AG04450 (cell line): ENCODE data around the gene TBX10. TPM values are rescaled to one million over a fixed set of nuclear protein-coding genes. Genes with fewer than 3 reads are reported as not detected.

Source experiments
- CTCF ChIA-PET: fragments of 300-600, 350-600 bp; formaldehyde crosslinking; extraction: SDS; loops from one replicate; lab custom pipeline; 2022; ENCODE audit warnings: antibody characterized with exemption, inconsistent platforms; lab: Charles Lee
- POLR2A ChIA-PET: fragments of 350-600 bp; formaldehyde crosslinking; extraction: SDS; loops from one replicate; lab custom pipeline; 2021; ENCODE audit warnings: antibody characterized with exemption, inconsistent platforms; lab: Yijun Ruan, JAX
- DNase-seq: peaks from one replicate; pipeline ENCODE4 v3.0.0-alpha.2; 2011; ENCODE audit warnings: low read depth, low spot score
- H3K27ac ChIP-seq: one replicate; pipeline ENCODE4 v1.5.1; 2012; ENCODE audit warnings: low read depth, low read length, control low read depth
- H3K27me3 ChIP-seq: one replicate; pipeline ENCODE4 v1.6.0; 2012; ENCODE audit warnings: low read length; ENCODE audit not compliant: control insufficient read depth, insufficient read depth
- H3K4me3 ChIP-seq: 2 replicates; pipeline ENCODE4 v1.5.1; 2011; ENCODE audit warnings: mild to moderate bottlenecking, low read depth, low read length, control low read depth
- H3K9me3 ChIP-seq: 2 replicates; pipeline ENCODE4 v1.5.1; 2012; ENCODE audit warnings: low read length; ENCODE audit not compliant: control insufficient read depth, insufficient read depth
- polyA plus RNA-seq: library from polyadenylated mRNA; depleted of rRNA; stranded (reverse); fragments of >200 nt; gene quantifications from 2 replicates; pipeline ENCODE4 v1.2.3, GENCODE V29; 2011
- TF ChIP-seq, protein P1 (sequence below): IDR thresholded peaks from 2 replicates; pipeline ENCODE4 v1.5.1; 2011; ENCODE audit warnings: low read depth, low read length, control low read depth, inconsistent platforms

TBX10 gene
- polyA plus RNA-seq, 1 experiment, result not detected

DNA sequence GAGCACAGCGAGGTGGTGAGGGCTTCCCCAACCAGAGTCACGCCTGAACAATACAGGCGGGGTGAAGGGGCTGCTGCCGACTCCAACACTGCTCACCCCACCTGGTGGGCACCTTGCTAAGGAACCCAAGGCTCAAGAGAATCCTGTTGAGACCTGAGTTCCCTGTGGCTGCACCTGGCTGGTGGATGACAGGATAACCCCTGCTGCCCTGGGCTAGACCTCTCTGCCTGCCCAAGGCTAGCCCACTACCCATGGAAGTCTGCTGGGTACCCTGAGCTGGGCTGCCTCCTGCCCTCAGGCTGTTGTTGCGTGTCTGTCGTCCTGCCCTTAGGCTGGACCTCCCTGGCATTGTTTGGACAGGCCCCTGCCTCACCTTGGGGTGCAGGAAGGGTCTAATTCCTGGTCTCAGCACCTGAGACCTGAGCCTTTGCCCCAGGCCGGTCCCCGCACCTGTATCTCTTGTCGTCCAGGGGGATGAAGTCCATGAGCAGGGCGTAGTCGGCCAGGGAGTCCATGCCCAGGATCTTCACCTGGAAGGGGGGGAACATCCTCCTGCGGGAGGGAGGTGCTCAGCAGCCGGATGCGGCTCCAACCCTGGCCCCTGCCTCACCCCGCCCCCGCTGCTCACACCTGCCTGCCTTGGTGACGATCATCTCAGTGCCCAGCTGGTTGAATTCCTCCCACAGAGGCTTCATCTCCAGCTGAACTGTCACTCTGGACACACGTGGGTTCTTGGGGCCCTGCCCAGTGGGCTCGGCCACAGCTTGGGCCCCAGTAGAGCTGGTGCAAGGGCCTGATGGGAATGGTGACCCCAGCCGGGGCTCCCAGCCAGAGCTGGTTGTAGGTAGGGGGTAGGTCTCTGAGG, 5.0 kb downstream of the TBX10 start:
- DNase-seq, result no peak

DNA sequence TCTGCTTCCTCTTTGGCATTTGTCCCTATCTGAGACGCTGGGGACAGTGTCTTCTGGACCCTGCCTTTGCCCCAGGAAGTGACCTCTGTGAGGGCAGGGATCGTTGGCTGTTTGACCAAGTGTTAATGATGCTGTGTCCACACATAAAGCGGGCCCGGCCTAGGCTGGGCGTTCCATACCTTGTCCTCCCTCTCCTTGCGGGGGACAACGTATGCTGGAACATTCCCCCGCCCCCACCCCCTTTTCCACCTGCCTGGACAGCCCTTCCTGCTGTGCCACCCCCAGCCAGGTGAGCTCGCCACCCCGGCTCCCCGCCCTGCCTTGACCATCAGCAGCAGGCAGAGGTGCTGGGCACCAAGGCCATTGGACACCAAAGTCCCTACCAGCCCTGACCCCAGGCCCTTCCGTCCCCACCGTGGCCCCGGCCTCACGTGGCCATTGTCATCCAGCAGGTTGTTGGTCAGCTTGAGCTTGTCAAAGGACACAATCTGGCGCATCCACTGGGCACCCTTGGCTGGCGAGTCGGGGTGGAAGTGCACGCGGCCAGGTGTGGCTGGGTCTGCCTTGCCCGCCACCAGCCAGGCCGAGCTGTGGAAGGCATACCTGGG, 5.7 kb downstream of the TBX10 start:
- Histone ChIP-seq H3K27me3 (peaks cover 5% of the 10 kb centered on the region), H3K4me3 (no peak overlapping the region), H3K9me3 (no peaks in the 10 kb centered on the region; the same call in 1 of the 2 replicates), H3K27ac (no peak overlapping the region)
- ChIA-PET POLR2A (interaction anchor here (0.6 kb wide), 1 partner anchor 17 kb away, joined by 3 read pairs; no protein-coding TSS in a partner anchor), CTCF (no interaction called here)
- no peak for DNase-seq
- TF ChIP-seq, protein P1, sequence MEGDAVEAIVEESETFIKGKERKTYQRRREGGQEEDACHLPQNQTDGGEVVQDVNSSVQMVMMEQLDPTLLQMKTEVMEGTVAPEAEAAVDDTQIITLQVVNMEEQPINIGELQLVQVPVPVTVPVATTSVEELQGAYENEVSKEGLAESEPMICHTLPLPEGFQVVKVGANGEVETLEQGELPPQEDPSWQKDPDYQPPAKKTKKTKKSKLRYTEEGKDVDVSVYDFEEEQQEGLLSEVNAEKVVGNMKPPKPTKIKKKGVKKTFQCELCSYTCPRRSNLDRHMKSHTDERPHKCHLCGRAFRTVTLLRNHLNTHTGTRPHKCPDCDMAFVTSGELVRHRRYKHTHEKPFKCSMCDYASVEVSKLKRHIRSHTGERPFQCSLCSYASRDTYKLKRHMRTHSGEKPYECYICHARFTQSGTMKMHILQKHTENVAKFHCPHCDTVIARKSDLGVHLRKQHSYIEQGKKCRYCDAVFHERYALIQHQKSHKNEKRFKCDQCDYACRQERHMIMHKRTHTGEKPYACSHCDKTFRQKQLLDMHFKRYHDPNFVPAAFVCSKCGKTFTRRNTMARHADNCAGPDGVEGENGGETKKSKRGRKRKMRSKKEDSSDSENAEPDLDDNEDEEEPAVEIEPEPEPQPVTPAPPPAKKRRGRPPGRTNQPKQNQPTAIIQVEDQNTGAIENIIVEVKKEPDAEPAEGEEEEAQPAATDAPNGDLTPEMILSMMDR, result no peak

More for the DNA sequence above, 5.0 kb downstream of the TBX10 start:
- no peak overlapping the region for H3K4me3 ChIP-seq
- peaks cover 7% of the 10 kb centered on the region for H3K27me3 ChIP-seq
- H3K27ac ChIP-seq, result no peak overlapping the region
- POLR2A ChIA-PET, result interaction anchor here (0.6 kb wide), 1 partner anchor 18 kb away, joined by 3 read pairs; no protein-coding TSS in a partner anchor
- CTCF ChIA-PET, result no interaction called here
- TF ChIP-seq, protein P1, result no peak
- H3K9me3 ChIP-seq, result no peaks in the 10 kb centered on the region; the same call in 1 of the 2 replicates

DNA sequence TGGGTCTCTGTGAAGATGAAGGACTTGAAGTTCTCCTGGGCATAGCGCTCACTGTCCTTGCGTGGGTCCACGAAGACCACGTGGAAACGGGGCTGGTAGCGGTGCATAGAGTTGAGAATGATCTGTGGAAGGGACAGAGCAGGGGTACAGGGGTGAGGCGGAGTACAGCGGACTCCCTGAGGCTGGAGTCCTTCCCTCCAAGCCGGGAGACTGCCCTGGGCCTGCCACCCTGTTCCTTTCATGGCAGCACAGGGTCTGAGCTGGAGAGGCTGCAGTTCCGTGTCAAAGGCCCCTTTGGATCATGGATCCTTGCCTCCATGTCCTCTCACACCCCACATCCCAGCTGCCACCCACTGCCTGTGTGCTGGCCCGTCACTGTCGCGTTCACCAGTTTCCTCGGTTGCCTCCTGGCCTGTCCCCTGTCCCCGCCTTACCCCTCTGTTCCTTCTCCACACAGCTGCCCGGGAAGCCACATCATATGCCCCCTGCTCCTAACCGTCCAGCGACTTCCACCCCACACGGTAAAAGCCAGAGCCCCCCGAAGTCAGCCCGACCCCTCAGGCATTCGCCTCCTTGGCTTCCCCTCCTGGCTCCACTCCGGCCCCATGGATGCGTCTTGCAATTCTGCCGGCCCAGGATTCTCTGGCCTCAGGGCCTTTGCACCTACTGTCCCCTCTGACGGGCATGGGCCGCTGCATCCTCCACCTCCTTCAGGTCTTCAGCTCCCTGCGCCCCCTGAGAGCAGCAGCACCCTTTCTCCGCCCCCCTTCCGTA, 6.4 kb downstream of the TBX10 start:
- DNase-seq, result no peak
- Histone ChIP-seq H3K9me3 (no peaks in the 10 kb centered on the region; the same call in 1 of the 2 replicates), H3K27ac (no peak overlapping the region), H3K27me3 (peaks cover 5% of the 10 kb centered on the region), H3K4me3 (no peak overlapping the region)
- TF ChIP-seq, protein P1, result no peak
- ChIA-PET CTCF (no interaction called here), POLR2A (no interaction called here)

DNA sequence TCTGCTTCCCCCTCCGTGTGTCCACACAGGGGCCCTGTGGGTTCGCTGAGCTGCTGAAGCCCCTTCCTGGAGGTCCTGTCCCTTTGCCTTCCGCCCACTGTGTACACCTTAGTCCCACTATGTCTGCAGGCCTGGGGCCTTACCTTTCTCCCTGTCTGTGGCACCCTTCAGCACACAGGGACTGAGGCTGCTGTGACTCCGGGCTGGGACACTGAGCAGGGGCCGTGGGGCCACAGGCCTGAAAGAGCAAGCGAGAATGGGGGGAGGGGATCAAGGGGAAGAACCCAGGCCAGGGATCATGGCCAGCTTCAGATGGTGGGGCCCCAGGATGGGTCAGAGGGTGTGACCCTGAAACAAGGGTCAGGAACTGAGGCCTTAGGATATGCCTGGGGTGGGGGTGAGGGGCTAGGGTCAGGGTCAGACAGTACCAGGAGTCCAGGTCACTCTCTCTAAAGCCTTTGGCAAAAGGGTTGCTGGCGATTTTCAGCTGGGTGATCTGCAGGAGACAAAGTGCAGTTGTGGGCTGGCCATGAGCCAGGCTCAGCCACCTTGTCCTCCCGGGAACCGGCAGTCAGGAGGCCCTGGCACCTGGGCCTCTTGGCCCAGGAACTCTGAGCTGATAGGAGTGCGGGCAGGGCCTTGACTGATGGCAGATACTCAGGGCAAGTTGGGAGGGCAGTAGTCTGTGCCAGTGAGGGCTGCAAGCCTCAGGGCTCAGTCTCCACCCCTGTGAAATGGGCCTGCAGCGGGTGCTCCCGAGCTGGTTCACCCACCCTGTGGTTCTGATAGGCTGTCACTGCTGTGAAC, 7.2 kb downstream of the TBX10 start:
- Histone ChIP-seq H3K9me3 (no peaks in the 10 kb centered on the region; the same call in 1 of the 2 replicates), H3K27me3 (peaks cover 5% of the 10 kb centered on the region), H3K4me3 (no peak overlapping the region), H3K27ac (no peak overlapping the region)
- DNase-seq, result no peak
- TF ChIP-seq, protein P1, result no peak
- ChIA-PET POLR2A (no interaction called here), CTCF (no interaction called here)
